Jurkat, Clone E6-1 (cell line): ENCODE measurements around the gene INSC.

ENCODE experiments used
- DNase-seq: peaks from one replicate; pipeline ENCODE4 v3.0.0-alpha.2; 2011; ENCODE audit warnings: low read depth, low spot score
- H3K4me3 ChIP-seq: 2 replicates; pipeline ENCODE4 v1.5.1; 2011; ENCODE audit warnings: mild to moderate bottlenecking, low read length, control low read depth, moderate library complexity

The INSC gene

DNA sequence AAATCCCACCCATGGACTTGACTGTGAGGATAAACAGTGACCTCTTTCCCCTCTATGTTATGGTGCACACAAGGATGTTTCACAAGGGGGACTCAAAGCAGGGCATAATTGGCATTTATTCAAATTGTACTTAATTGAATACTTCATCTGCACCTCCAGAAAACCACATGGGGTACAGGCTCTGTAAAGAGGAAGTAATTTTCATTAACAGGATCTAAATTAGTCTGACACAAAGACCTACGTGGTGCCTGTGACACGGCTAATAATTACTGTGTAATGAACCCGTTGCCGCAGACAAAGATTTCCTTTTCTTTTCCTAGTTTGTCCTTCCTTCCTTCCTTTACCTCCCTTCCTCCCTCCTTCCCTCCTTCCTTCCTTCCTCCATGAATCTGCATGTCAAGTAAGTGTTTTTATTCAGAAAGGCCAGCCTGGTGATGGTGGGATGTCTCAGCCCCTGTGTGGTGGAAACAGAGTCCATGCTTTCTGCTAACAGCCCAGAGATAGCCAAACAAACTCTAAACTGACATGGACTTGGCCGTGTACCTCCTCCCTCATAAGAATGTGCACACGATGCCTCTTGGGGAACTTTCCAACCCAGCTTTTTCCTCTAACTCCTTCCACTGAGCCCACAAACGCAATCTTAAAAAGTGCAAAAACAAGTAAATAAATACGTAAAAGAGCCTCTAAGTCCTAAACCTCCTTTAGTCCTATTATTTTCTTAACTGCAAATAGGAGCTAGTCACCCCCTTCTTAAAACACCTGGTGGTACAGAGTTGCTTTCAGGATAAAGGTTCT lies 118.8 kb downstream of the INSC start:
- no peak for DNase-seq
- H3K4me3 ChIP-seq, result no peak overlapping the region

DNA sequence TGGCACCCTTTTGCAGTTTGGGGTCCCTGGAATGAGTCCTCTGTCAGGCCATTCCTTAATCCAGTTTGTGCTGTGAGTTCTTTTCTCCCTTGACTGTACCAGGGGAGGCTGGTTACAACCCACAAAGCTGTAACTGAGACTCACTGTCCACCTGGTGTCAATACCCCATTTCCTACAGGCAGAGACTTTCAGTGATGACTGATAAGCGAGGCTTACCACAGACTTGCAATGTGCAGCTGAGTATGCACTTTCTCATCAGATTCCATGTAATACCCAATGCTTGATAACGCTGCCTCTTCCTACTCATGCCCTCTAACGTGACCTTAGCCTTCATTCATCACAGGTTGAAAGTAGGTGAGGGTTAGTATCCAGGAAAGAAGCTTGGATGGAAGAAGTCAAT lies 120.1 kb downstream of the INSC start:
- DNase-seq, result no peak
- no peak overlapping the region for H3K4me3 ChIP-seq

DNA sequence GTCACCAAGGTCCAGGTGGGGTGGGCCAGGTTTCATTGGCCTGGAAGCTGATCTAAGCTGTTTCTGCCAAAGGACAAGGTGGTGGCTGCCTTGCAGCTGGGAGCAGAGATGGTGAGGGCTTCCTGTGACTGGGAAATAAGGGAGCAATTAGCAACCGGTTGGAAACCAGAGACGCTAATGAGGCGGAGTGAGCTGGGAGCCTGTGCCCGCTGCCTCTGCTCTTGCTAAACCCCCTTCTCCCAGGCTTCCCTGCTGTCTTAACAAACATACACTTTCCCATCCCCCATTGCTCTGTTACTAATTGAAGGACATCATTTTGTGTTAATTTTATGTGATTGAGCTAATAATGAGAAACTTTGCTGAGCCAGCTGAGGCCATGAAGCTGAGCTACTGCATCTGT lies 121.8 kb downstream of the INSC start:
- no peak for DNase-seq
- no peak overlapping the region for H3K4me3 ChIP-seq

DNA sequence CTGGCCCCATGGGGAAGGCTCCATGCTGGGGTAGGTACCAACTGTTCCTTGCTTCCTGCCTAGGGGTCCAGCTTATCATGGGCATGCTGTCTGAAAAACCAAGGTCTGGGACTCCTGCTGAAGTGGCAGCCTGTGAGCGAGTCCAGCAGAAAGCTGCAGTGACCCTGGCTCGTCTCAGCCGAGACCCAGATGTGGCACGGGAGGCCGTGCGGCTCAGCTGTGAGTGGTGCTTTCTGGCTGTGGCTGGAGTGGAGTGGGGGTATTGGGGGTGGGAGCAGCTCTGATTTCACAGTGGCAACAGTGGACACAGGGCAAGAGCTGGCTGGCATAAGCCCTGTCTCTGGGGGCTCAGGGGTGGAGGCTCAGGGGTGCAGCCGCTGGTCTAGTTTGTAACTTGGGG lies 124.1 kb downstream of the INSC start:
- no peak overlapping the region for H3K4me3 ChIP-seq
- DNase-seq, result no peak

DNA sequence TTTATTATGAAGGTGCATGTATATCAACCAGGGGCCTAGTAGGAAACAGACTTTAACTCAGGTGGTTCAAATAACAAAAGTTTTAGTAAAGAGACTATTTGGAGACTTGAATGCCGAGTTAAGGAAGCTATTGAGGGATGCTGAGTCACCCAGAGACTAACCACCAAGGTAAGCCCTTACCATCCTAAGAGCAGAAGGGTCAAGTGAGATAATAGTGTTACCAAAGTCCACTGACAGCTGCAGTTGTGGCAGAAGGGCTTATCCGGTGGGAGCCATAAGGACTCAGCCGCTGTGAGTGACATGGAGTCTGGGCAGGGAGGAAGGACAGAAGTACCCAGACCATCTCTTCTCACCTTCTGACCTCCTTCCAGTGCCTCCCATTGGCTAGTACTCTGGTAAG lies 134.0 kb downstream of the INSC start:
- no peak overlapping the region for H3K4me3 ChIP-seq
- no peak for DNase-seq

DNA sequence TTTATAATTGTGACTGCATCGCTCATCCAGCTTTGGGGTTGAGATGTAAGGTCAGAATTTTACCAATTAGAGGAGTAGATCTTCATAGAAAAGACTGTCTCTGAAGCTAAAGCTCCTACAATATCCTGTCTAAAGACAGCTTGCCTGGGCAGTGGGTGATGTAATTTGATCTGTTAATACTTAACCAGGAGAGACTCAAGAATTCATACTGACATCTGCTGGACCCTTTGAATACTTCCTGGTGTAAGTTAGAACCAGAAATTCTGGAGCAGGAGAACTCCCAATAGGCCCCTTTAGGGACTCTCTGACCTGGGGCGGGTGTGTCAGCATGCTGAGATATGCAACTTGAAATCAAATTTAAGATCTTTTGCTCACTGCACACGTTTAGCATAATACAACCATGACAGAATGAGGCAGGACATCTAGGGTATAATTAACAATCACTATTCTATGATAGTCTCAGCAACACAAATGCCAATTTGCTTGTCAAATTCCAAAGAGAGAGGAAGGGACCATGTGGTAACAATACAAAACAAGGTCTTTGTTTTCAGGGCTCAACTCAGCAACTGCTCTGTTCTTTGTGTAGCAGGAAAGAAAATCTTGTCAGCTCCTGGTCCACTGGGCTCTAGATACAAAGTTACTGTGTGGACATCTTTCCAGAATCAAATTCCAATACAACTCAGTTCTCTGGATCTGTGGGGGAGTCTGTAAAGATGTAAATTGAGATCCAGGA lies 143.9 kb downstream of the INSC start:
- no peak overlapping the region for H3K4me3 ChIP-seq
- no peak for DNase-seq

DNA sequence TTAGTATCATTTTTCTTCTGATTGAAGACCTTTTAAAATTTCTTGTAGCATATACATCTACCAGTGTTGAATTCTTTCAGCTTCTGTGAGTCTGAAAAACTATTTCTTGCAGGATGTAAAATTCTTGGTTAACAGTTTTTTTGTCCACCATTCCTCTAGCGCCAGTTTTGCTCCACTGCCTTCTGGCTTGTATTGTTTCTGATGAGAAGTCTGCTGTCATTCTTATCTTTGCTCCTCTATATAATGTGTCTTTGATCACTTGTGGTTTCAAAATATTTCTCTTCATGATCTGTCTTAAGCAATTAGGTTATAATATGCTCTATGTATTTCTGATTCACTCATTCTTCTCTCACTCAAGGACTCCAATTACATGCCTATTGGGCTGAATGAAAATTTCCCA lies 152.3 kb downstream of the INSC start:
- DNase-seq, result no peak
- no peak overlapping the region for H3K4me3 ChIP-seq

DNA sequence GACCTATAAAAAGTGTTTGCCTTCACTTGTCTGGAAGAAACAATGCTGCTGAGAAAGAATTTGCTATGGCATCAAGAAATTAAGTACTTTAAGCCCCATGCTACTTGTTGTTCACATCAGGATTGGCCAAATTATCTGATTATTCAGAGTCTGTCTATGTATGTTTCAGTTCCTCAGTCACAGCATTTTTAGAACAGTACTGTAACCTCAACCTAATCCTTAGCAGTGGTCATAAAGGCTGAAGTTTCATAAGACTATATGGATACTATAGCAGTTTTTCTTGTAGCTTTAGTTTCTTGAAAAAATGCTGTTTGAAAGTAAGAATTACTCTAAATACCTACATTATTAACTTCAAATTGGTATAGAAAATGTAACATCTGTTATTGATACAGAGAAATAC lies 153.9 kb downstream of the INSC start:
- DNase-seq, result no peak
- no peak overlapping the region for H3K4me3 ChIP-seq

DNA sequence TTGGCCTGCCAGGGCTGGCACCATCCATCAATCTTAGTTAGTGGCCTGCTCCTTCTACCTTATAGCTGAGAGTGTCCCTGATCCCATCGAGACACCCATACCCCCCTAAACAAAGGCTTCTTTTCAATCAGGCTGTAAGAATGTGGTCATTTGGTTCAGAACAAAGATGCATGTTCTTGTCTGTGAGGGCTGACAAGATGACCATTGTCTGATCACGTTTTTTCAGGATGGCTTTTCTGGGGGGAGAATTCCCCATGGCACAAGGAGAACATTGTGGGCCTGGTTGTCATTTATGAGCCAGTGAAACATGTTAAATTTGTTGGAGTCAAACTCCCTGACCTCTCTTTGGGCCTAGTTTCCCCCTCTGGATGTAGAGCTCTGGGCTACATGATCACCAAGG lies 160.4 kb downstream of the INSC start:
- no peak overlapping the region for H3K4me3 ChIP-seq
- no peak for DNase-seq

DNA sequence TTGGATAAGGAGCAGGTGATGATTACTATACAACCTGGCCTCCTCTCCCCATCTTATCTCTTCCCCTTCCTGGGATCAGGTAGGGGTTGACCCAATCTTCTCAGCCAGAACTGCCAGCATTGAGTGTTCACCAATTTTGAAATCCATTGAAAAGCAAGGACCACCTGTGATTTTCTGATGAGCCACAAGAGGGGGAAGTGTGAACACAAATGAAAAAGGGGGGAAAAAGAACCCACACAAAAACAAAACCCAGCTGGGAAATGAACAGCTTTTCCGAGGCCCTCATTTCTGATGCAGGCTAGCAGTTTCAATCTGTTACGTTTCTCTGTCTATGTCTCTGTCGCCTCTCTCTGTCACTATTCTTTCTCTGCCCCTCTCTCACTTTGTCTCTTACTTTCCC lies 161.9 kb downstream of the INSC start:
- no peak overlapping the region for H3K4me3 ChIP-seq
- DNase-seq, result peak; percentile 9

DNA sequence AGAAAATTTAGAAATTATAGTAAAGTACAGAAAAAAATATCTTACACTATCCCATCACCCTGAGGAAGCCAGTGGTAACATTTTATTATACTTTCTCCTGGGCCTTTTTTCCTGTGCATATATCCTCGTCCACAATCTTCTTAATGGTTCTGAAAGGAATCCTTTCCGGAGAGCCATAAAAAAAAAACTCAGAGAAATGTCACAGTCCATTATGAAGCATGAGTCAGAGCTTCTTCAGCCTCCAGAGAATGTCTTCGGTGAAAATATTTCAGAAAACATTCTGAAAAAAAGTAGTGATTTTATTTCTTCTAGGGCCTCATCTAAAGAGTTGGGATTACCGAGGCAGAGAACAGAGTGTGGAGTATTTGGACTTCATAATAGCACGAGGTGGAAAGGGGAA lies 163.4 kb downstream of the INSC start:
- no peak overlapping the region for H3K4me3 ChIP-seq
- DNase-seq, result no peak

DNA sequence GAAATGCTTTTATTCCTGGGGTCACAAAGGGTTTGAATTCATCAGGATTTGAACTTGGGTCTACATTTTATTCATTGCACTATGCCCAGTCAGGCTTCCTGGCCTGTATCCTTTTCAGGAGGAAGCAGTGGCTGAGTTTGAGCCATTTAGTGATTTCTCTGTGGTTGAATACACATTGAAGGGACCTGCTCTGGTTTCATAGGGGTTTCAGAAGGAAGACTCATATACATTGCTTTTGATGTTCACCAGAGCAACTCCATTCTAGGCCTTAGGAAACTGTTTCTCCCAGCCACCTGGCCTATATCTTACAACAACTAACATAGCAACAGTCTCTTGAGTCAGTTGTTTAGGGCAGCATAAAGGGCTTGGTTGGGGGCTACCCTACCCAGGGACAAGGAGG lies 165.7 kb downstream of the INSC start:
- H3K4me3 ChIP-seq, result no peak overlapping the region

DNA sequence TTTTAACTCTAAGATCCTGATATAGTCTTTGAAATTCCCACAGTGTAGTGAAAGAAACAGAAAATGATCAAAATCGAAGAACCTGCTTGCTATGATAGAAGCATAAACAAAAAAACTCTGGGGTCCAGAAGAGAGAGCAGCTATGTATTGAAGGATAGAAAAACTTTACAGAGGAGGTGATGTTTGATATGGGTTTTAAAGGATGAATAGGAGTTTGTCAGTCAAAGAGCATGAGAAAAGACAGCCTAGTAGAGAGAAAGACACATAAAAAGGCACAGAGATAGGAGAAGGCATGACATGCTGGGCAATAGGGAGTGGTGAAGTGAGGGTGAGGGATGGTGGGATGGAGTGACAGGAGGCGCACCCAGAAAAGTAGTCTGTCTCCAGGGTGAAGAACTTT lies 168.0 kb downstream of the INSC start:
- H3K4me3 ChIP-seq, result no peak overlapping the region
- no peak for DNase-seq

More for the DNA sequence above, 165.7 kb downstream of the INSC start:
- no peak for DNase-seq

DNA sequence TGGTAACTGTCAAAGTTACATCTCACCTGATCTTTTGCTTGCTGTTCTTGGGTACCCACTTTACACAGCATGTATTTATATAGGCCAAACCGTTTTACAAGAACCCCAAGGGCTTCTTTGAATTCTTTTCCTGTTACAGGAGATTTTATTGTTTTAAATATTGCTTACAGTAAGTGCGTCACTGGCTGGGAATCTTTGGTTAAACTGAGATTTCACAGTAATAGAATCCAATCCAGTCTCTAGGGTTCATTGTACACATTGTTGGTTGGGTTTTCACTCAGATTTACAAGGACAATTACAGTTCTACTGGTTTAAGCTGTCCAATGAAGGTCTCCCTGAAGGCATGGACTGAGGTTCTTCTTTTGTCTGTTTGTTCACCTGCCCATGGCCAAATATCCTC lies 171.7 kb downstream of the INSC start:
- no peak for DNase-seq
- H3K4me3 ChIP-seq, result no peak overlapping the region

DNA sequence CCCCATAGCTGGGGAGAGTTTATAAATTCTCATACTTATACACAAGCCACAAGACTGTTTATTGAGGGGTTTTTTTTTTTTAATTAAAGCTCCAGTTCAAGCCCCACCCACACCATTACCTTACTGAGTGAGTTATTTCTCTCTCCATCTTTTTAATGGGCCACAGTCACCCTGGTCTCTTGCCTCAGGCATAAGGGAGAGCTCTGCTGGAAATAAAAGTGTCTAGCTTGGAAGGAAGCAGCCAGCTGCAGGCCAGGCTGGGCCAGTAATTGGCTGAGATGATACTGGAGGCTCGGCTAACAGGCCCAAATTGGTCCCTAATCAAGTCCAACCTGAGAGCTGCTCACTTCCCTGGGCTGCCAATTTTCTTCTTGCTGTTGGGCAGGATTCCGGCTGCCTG lies 174.1 kb downstream of the INSC start:
- DNase-seq, result no peak
- no peak overlapping the region for H3K4me3 ChIP-seq

DNA sequence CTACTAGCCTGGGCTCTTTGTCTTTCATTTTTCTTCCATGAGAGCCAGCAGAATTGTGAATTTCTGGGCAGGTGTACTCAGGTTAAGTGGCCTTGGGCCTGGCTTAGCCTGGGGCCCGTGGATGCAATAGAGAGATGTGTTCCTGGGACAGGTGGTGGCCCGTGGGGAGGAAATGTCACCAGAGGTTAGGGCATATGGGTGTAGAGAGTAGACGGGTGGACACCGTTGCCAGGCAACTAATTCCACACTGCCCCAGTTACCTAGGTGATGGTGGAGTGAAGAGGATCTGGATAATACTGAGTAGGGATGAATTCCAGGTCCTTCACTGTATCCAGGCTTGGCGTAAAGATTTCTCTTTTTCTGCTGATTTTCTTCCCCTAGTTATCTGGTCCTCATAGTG lies 175.0 kb downstream of the INSC start:
- no peak overlapping the region for H3K4me3 ChIP-seq
- no peak for DNase-seq

DNA sequence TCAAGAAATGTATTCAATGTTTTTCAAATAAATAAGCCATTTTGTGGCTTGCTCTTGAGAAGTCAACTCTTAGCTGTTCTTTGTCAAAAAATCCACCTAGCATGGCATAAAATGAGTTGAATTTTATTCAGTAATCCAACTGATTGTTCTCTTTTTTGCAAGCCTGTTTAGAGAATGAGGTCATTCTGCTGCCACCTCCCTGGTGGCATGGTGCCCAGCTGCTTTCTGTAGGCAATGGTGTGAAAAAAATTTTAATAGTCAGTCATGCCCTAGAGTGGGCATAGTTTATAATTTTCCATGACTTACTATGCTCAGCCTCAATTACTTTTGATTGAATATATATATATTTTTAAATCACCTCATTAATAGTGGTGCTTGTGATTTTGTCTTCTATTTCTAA lies 177.2 kb downstream of the INSC start:
- H3K4me3 ChIP-seq, result no peak overlapping the region
- no peak for DNase-seq

DNA sequence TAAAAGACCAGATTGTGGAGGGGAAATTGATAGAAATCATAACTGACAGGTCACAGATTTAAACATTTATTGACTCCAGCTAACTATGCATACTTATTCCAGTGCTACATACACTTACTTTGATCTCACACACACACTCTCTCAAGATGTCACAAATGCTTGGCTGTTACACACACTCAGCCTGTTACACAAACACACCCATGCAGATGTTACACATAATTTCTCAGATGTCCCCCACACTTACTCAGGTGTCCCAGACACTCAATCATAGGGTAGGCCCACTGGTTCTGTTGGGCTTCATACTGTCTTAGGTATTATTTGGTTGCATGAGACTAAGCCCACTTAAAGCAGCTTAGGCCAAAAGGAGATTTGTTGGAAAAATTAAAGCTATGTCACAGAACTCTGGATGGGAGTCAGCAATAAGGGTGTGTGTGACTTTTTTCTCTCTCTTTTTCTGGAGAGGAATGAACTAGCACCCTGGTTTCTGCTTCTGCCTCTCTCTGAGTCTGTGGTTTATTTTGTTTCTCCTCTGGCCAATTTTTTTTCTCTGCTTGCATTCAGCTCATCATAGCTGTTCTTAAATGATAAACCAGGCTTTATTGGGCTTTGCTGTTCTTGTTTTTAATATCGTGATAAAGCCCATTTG lies 179.4 kb downstream of the INSC start:
- DNase-seq, result no peak
- no peak overlapping the region for H3K4me3 ChIP-seq

DNA sequence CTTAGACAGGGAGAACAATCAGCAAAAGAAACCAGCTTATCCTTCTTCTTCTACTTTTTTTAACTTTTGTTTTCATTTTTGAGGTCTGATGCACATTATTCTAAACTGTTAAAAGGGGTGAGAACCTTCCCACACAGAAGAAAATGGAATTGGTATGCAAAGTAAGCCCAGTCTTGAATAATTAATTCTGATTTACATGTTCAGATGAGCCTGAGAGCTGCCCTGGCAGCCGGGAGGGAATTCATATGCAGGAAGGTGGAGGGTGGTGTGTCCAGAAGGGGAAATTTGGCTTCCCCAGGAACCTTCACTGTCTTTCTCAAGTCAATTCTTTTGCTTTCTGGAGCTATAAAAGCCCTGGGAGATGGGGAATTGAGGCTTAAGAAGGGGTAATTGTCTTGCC lies 181.0 kb downstream of the INSC start:
- no peak for DNase-seq
- no peak overlapping the region for H3K4me3 ChIP-seq
